Gastroesophageal sphincter (tissue), 4 donors: ENCODE results near the gene PSORS1C2. TPM values are rescaled to one million over a fixed set of nuclear protein-coding genes. Genes with fewer than 3 reads are reported as not detected.

Source experiments
- ATAC-seq: fragments of 150-250 bp; one replicate; pipeline ENCODE4 v1.9.1; 2016; ENCODE audit warnings: mild to moderate bottlenecking, moderate library complexity
- H3K27ac ChIP-seq, 4 donors: fragments of 200-600 bp; sonication (generic) in 3 of 4; 1 replicate in 3 of 4; 2 replicates in 1 of 4; pipeline ENCODE4 v1.5.1; 2016 to 2019
- H3K27me3 ChIP-seq: fragments of 200-600 bp; sonication (generic); one replicate; pipeline ENCODE4 v1.5.1; 2019
- H3K36me3 ChIP-seq, 2 donors: fragments of 200-600 bp; sonication (generic); one replicate each; pipeline ENCODE4 v1.5.1; 2019; ENCODE audit warnings: control low read depth in 1 of 2
- H3K4me1 ChIP-seq, 3 donors: fragments of 200-600 bp; sonication (generic); 1 replicate in 2 of 3; 2 replicates in 1 of 3; pipeline ENCODE4 v1.5.1; 2016 to 2019; ENCODE audit warnings: control low read depth in 2 of 3
- H3K4me3 ChIP-seq, 2 donors: fragments of 200-600 bp; sonication (generic); one replicate each; pipeline ENCODE4 v1.5.1; 2019; ENCODE audit warnings: mild to moderate bottlenecking in 1 of 2, moderate library complexity in 1 of 2
- H3K9me3 ChIP-seq, 3 donors: fragments of 200-600 bp; sonication (generic); one replicate each; pipeline ENCODE4 v1.5.1; 2017 to 2019; ENCODE audit warnings: control low read depth in 2 of 3
- EP300 ChIP-seq: sonication (generic); formaldehyde crosslinking; IDR thresholded peaks from one replicate; pipeline ENCODE4 v1.6.1; 2017; ENCODE audit warnings: antibody characterized with exemption, mild to moderate bottlenecking
- POLR2A ChIP-seq, 2 donors: fragments of 450-650 bp; IDR thresholded peaks; one replicate each; pipeline ENCODE4 v1.6.1; 2017; ENCODE audit warnings: antibody characterized with exemption in 2 of 2, mild to moderate bottlenecking in 2 of 2, moderate library complexity in 1 of 2
- POLR2AphosphoS5 ChIP-seq: sonication (generic); formaldehyde crosslinking; IDR thresholded peaks from one replicate; pipeline ENCODE4 v1.6.1; 2017; ENCODE audit warnings: antibody characterized with exemption
- WGBS, 2 donors: methylation state at CpG; one replicate each; pipeline ENCODE4 v1.1.5; 2018; ENCODE audit warnings: low coverage in 1 of 2; 5-methylcytosine and 5-hydroxymethylcytosine counted together
- total RNA-seq, 4 donors: library from RNA; depleted of rRNA; stranded (reverse); fragments of >200 nt; gene quantifications; one replicate each; pipeline ENCODE4 v1.1.0, GENCODE V29; 2016
- TF ChIP-seq, protein P1 (sequence below), 4 experiments: fragments of 200-600 bp in 2 of 4; fragments of 450-650 bp in 2 of 4; sonication (generic) in 1 of 4; IDR thresholded peaks; one replicate each; pipeline ENCODE4 v1.5.1; 2017 to 2019; ENCODE audit warnings: antibody characterized with exemption in 4 of 4, mild to moderate bottlenecking in 2 of 4, moderate library complexity in 2 of 4

The PSORS1C2 gene
- total RNA-seq, 4 donors from 2014 or later: not detected

GRCh38 chr6:31094389-31094881 is 44.4 kb downstream of the PSORS1C2 start:
- no peaks in the 10 kb centered on the region for H3K36me3 ChIP-seq
- no peak overlapping the region for H3K4me3 ChIP-seq
- TF ChIP-seq EP300: no peak
- H3K27me3 ChIP-seq: no peaks in the 10 kb centered on the region
- 41 to 92% methylated on average over 2 to 3 of the region's 3 CpGs for WGBS, 2 donors
- no peak overlapping the region for H3K27ac ChIP-seq
- ATAC-seq: no peak
- peaks cover 0 to 8% (median 0%) of the 10 kb centered on the region in 3 donors for H3K4me1 ChIP-seq
- H3K9me3 ChIP-seq: no peaks in the 10 kb centered on the region

GRCh38 chr6:31092769-31093505 is 45.9 kb downstream of the PSORS1C2 start:
- peaks cover 0 to 8% (median 0%) of the 10 kb centered on the region in 3 donors for H3K4me1 ChIP-seq
- no peaks in the 10 kb centered on the region for H3K27me3 ChIP-seq
- H3K4me3 ChIP-seq: no peak overlapping the region
- no peak for ATAC-seq
- no peaks in the 10 kb centered on the region for H3K36me3 ChIP-seq
- H3K9me3 ChIP-seq: no peaks in the 10 kb centered on the region
- no peak overlapping the region for H3K27ac ChIP-seq
- no peak for TF ChIP-seq POLR2AphosphoS5
- TF ChIP-seq EP300: no peak
- TF ChIP-seq POLR2A (IDR thresholded peaks at IDR 0.05): no peak
- TF ChIP-seq, protein P1, sequence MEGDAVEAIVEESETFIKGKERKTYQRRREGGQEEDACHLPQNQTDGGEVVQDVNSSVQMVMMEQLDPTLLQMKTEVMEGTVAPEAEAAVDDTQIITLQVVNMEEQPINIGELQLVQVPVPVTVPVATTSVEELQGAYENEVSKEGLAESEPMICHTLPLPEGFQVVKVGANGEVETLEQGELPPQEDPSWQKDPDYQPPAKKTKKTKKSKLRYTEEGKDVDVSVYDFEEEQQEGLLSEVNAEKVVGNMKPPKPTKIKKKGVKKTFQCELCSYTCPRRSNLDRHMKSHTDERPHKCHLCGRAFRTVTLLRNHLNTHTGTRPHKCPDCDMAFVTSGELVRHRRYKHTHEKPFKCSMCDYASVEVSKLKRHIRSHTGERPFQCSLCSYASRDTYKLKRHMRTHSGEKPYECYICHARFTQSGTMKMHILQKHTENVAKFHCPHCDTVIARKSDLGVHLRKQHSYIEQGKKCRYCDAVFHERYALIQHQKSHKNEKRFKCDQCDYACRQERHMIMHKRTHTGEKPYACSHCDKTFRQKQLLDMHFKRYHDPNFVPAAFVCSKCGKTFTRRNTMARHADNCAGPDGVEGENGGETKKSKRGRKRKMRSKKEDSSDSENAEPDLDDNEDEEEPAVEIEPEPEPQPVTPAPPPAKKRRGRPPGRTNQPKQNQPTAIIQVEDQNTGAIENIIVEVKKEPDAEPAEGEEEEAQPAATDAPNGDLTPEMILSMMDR (IDR thresholded peaks at IDR 0.05): no peak
- 63 to 67% methylated on average over 4 to 5 of the region's 12 CpGs for WGBS, 2 donors

DNA sequence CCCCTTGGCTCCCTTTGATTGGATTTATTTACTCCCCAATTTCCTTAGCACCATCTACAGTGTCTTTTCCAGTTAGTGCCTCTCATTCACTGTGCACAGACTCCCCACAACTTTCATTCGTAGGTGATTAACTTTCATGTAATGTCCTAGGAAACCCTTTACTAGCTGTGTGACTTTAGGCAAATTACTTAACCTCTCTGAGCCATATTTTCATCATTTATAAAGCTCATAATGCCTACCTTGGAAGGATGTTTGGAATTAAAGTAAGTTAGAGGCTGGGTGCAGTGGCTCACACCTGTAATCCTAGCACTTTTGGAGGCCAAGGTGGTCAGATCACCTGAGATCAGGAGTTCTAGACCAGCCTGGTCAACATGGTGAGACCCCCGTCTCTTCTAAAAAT is 46.6 kb downstream of the PSORS1C2 start:
- Histone ChIP-seq H3K27me3 (no peaks in the 10 kb centered on the region), H3K27ac (no peak overlapping the region), H3K4me1 (peaks cover 0 to 13% (median 1%) of the 10 kb centered on the region in 3 donors), H3K9me3 (no peaks in the 10 kb centered on the region), H3K36me3 (no peaks in the 10 kb centered on the region), H3K4me3 (no peak overlapping the region)
- TF ChIP-seq, protein P1 (IDR thresholded peaks at IDR 0.05): no peak
- TF ChIP-seq POLR2A (IDR thresholded peaks at IDR 0.05): no peak
- TF ChIP-seq POLR2AphosphoS5: no peak
- no peak for TF ChIP-seq EP300
- ATAC-seq: no peak
- 89 to 100% methylated on average over 1 to 2 of the region's 2 CpGs for WGBS, 2 donors

GRCh38 chr6:31091680-31092079 is 47.2 kb downstream of the PSORS1C2 start:
- WGBS, 2 donors: 33 to 49% methylated on average over 3 of the region's 3 CpGs
- no peaks in the 10 kb centered on the region for H3K36me3 ChIP-seq
- no peak for TF ChIP-seq POLR2A (IDR thresholded peaks at IDR 0.05)
- no peak for TF ChIP-seq EP300
- TF ChIP-seq POLR2AphosphoS5: no peak
- TF ChIP-seq, protein P1 (IDR thresholded peaks at IDR 0.05): no peak
- no peaks in the 10 kb centered on the region for H3K9me3 ChIP-seq
- H3K27me3 ChIP-seq: no peaks in the 10 kb centered on the region
- no peak overlapping the region for H3K27ac ChIP-seq
- H3K4me3 ChIP-seq: no peak overlapping the region
- no peak for ATAC-seq
- peaks cover 0 to 18% (median 6%) of the 10 kb centered on the region in 3 donors for H3K4me1 ChIP-seq

DNA sequence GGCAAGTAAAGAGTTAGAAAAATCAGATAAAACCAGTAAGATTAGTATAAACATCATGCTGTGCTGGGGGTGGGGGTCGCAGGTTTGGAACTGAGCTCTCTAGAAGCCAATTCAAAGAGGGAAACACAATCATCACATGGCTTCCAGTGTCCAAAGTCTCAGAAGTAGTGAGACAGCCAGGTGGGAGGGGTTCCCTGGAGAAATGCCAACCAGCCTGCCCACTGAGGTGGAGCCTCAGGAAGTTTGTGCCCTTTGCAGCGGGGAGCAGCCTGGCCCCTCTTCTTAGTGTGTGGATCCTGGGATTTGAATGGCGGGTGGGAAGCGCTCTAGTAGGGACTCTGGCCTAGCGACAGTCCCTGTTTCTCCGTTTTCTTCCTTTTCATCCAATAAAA is 47.9 kb downstream of the PSORS1C2 start:
- Histone ChIP-seq H3K27me3 (no peaks in the 10 kb centered on the region), H3K27ac (no peak overlapping the region), H3K4me1 (peaks cover 0 to 19% (median 6%) of the 10 kb centered on the region in 3 donors), H3K36me3 (no peaks in the 10 kb centered on the region), H3K4me3 (no peak overlapping the region), H3K9me3 (no peaks in the 10 kb centered on the region)
- 67 to 95% methylated on average over 1 to 3 of the region's 6 CpGs for WGBS, 2 donors
- TF ChIP-seq, protein P1 (IDR thresholded peaks at IDR 0.05): no peak
- no peak for TF ChIP-seq POLR2AphosphoS5
- TF ChIP-seq EP300: no peak
- TF ChIP-seq POLR2A (IDR thresholded peaks at IDR 0.05): no peak
- ATAC-seq: no peak
